Mucosa of stomach (tissue), 1 donor: ENCODE results near the gene ARHGEF11.
"Not testable (repeated sequence)": the region's sequence is repeated elsewhere in the genome, so short reads cannot be mapped to it uniquely, and the experiment has no call there.

Experiments used
- H3K27me3 ChIP-seq: one replicate; pipeline ENCODE4 v1.7.0; 2013; ENCODE audit warnings: mild to moderate bottlenecking, low read length; ENCODE audit not compliant: control insufficient read depth, insufficient read depth
- H3K36me3 ChIP-seq: one replicate; pipeline ENCODE4 v1.7.0; 2013; ENCODE audit warnings: low read length; ENCODE audit not compliant: control insufficient read depth, insufficient read depth
- H3K4me1 ChIP-seq: one replicate; pipeline ENCODE4 v1.7.0; 2013; ENCODE audit warnings: mild to moderate bottlenecking, low read length; ENCODE audit not compliant: control insufficient read depth, insufficient read depth
- H3K4me3 ChIP-seq: one replicate; pipeline ENCODE4 v1.7.0; 2013; ENCODE audit warnings: low read length
- H3K9ac ChIP-seq: one replicate; pipeline ENCODE4 v1.7.0; 2013; ENCODE audit warnings: mild to moderate bottlenecking, low read length, moderate library complexity
- H3K9me3 ChIP-seq: one replicate; pipeline ENCODE4 v1.7.0; 2013; ENCODE audit warnings: mild to moderate bottlenecking, low read length, moderate library complexity; ENCODE audit not compliant: control insufficient read depth
- donor health status: Pancreatic carcinoma.

The ARHGEF11 gene

DNA sequence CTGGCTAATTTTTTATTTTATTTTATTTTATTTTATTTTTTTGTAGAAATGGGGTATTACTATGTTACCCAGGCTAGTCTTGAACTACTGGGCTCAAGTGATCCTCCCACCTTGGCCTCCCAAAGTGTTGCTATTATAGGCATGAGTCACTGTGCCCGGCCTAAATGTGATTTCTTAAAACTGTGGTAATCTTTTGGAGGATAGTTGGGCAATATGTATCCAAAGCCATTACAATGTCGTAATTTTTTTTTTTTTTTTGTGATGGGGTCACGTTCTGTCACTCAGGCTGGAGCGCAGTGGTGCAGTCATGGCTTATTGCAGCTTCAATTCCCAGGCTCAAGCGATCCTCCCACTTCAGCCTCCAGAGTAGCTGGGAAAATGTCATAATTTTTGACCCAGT, 39.9 kb upstream of the ARHGEF11 start:
- H3K27me3 ChIP-seq: peaks cover 5% of the 10 kb centered on the region
- H3K4me1 ChIP-seq: no peaks in the 10 kb centered on the region
- H3K9ac ChIP-seq: no peak overlapping the region
- no peak overlapping the region for H3K4me3 ChIP-seq
- no peaks in the 10 kb centered on the region for H3K9me3 ChIP-seq
- H3K36me3 ChIP-seq: no peaks in the 10 kb centered on the region

DNA sequence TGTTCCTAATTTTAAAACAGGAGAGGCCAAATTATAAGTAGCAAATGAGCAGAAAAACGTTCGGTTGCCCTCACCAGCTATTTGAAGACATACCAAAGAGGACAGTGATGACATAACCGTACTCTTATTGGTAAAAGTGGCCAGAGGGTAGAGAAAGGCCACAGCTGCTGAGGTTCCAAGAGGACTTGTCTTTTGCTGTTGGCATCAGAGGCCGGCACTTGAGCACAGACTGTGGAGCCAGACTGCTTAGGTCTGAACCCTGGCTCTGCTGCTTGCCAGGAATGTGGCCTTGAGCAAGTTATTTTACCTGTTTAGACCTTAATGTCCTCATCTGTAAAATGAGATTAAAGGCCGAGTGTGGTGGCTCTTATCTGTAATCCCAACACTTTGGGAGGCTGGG, 39.2 kb upstream of the ARHGEF11 start:
- no peaks in the 10 kb centered on the region for H3K9me3 ChIP-seq
- H3K36me3 ChIP-seq: no peaks in the 10 kb centered on the region
- no peaks in the 10 kb centered on the region for H3K4me1 ChIP-seq
- no peak overlapping the region for H3K4me3 ChIP-seq
- H3K27me3 ChIP-seq: peaks cover 5% of the 10 kb centered on the region
- H3K9ac ChIP-seq: no peak overlapping the region

DNA sequence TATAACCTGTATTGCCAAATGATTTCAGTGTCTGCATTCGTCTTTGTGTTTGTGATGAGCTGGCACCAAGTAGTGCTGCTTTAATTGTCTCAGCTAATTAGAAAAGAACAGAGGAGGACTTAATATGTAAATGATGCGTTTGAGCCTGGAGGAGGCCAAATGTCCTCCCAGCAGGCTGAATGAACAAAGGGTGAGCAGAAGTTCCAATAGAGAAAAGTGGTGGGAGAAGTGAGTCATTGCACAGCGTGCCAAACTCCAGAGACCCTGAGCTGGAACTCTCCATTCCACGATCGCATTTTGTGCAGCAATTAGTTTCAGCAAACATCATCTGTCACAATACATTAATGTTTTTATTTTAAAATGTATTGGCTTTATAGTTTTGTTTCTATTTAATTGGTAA, 36.2 kb upstream of the ARHGEF11 start:
- peaks cover 8% of the 10 kb centered on the region for H3K27me3 ChIP-seq
- H3K4me1 ChIP-seq: no peaks in the 10 kb centered on the region
- no peaks in the 10 kb centered on the region for H3K9me3 ChIP-seq
- H3K36me3 ChIP-seq: no peaks in the 10 kb centered on the region
- no peak overlapping the region for H3K4me3 ChIP-seq
- H3K9ac ChIP-seq: no peak overlapping the region

DNA sequence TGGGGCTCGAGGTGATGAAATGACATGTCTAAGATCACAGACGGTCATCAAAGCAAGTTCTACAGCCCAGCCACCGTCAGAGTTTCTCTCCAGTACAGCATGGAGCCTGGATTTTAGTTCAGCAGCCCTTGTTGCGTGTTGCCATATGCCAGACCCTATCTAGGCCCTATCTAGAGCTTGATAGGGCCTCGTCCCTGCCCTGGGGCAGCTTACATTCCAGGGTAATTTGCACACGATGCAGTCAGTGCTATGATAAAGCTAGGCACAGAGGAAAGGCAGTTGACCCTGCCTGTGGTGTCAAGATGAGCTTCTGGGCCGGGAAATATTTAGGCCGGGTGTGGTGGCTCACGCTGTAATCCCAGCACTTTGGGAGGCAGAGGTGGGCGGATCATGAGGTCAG, 35.2 kb upstream of the ARHGEF11 start:
- Histone ChIP-seq H3K9me3 (no peaks in the 10 kb centered on the region), H3K4me3 (no peak overlapping the region), H3K4me1 (no peaks in the 10 kb centered on the region), H3K9ac (no peak overlapping the region), H3K36me3 (no peaks in the 10 kb centered on the region), H3K27me3 (peaks cover 10% of the 10 kb centered on the region)

- no peaks in the 10 kb centered on the region for H3K36me3 ChIP-seq
- H3K9ac ChIP-seq: no peak overlapping the region
- no peaks in the 10 kb centered on the region for H3K9me3 ChIP-seq
- H3K27me3 ChIP-seq: peaks cover 8% of the 10 kb centered on the region
- no peak overlapping the region for H3K4me3 ChIP-seq
- peaks cover 6% of the 10 kb centered on the region for H3K4me1 ChIP-seq
These were observed 31.9 kb upstream of the ARHGEF11 start for GRCh38 chr1:157077394-157077793.

GRCh38 chr1:157073944-157074685, 28.6 kb upstream of the ARHGEF11 start:
- Histone ChIP-seq H3K4me1 (peaks cover 6% of the 10 kb centered on the region), H3K9me3 (no peaks in the 10 kb centered on the region), H3K36me3 (no peaks in the 10 kb centered on the region), H3K4me3 (no peak overlapping the region), H3K9ac (no peak overlapping the region), H3K27me3 (peaks cover 5% of the 10 kb centered on the region)

DNA sequence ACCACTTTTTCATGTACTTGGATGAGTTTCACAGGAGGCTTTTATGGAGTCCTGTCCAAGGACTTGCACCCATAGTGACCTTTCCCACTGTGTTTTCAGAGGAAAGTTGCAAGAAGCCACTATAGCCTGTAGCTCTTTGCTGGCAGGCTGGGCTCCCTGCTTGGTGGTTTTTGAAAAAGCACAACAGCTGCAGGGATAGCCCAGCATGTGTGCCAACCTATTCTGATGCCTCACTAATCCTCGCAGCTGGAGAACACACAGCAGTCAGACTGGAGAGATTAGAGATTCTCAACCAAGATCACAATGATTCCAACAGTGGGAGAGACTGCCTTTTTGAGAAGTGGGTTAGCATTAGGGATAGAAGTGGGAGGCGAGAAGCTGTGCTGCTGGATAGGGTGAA, 24.1 kb upstream of the ARHGEF11 start:
- Histone ChIP-seq H3K4me1 (peaks cover 6% of the 10 kb centered on the region), H3K9me3 (no peaks in the 10 kb centered on the region), H3K9ac (no peak overlapping the region), H3K4me3 (no peak overlapping the region), H3K36me3 (no peaks in the 10 kb centered on the region), H3K27me3 (no peaks in the 10 kb centered on the region)

- not testable (repeated sequence) for H3K4me1 ChIP-seq, H3K9me3 ChIP-seq, H3K9ac ChIP-seq, H3K36me3 ChIP-seq, H3K4me3 ChIP-seq, H3K27me3 ChIP-seq
These were observed 13.7 kb upstream of the ARHGEF11 start for GRCh38 chr1:157059241-157059640.

- Histone ChIP-seq H3K4me1 (no peaks in the 10 kb centered on the region), H3K9ac (no peak overlapping the region), H3K36me3 (no peaks in the 10 kb centered on the region), H3K9me3 (no peaks in the 10 kb centered on the region), H3K27me3 (no peaks in the 10 kb centered on the region), H3K4me3 (no peak overlapping the region)
These were observed 10.7 kb upstream of the ARHGEF11 start for GRCh38 chr1:157056269-157056668.

- H3K9ac ChIP-seq, H3K9me3 ChIP-seq, H3K4me1 ChIP-seq, H3K4me3 ChIP-seq, H3K36me3 ChIP-seq, H3K27me3 ChIP-seq: not testable (repeated sequence)
These were observed 10.2 kb upstream of the ARHGEF11 start for GRCh38 chr1:157055729-157056128.

DNA sequence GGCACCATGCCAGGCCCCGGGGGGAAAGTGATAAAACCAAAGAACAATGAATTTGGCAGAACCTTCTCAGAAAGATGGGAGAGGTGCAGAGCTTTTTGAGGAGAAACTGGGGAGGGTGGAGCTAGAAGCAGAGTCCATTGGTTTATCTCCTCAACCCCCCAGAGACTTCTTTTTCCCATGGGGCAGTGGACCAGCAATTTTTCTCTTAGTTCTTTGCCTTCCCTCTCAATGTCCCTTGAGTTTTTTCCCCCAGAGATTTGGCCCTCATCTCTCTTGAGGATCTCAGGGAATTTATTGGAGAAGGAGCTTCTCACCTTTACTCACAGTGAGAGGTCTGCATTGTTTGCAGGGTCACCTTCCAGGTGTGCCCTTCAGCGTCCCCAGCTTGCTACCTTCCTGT, 5.3 kb upstream of the ARHGEF11 start:
- Histone ChIP-seq H3K4me3 (no peak overlapping the region), H3K27me3 (no peaks in the 10 kb centered on the region), H3K9ac (no peak overlapping the region), H3K36me3 (no peaks in the 10 kb centered on the region), H3K9me3 (no peaks in the 10 kb centered on the region), H3K4me1 (no peaks in the 10 kb centered on the region)

GRCh38 chr1:157047062-157047410, 1.5 kb upstream of the ARHGEF11 start:
- Histone ChIP-seq H3K4me3 (no peak overlapping the region), H3K36me3 (no peaks in the 10 kb centered on the region), H3K9ac (no peak overlapping the region), H3K9me3 (no peaks in the 10 kb centered on the region), H3K4me1 (peaks cover 21% of the 10 kb centered on the region), H3K27me3 (no peaks in the 10 kb centered on the region)

DNA sequence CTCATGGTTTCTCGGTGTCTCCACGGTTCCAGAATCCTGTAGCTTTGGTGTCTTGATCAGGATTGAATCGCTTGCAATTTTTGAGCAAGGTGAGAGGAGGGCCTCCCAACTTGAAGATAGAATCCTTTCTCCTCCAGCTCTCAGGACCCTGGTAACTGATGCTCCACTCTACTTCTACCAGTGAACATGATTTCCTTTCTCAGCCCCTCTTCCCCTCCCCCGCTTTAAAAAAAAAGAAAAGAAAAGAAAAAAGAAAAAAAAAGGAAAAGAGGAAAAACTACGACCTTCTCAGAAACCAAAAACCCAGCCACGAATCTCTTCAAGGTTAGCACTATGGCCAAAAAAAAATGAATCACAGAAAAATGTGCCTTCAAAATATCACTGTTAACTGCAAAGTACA, 1.2 kb downstream of the ARHGEF11 start:
- peak overlapping the region; percentile 88 for H3K9ac ChIP-seq
- H3K4me1 ChIP-seq: peaks cover 23% of the 10 kb centered on the region

More for the DNA sequence above, 1.2 kb downstream of the ARHGEF11 start:
- no peaks in the 10 kb centered on the region for H3K36me3 ChIP-seq
- H3K4me3 ChIP-seq: peak overlapping the region; percentile 33
- no peaks in the 10 kb centered on the region for H3K9me3 ChIP-seq
- H3K27me3 ChIP-seq: no peaks in the 10 kb centered on the region
